ENCODE data around the gene EVI2A.

DNA sequence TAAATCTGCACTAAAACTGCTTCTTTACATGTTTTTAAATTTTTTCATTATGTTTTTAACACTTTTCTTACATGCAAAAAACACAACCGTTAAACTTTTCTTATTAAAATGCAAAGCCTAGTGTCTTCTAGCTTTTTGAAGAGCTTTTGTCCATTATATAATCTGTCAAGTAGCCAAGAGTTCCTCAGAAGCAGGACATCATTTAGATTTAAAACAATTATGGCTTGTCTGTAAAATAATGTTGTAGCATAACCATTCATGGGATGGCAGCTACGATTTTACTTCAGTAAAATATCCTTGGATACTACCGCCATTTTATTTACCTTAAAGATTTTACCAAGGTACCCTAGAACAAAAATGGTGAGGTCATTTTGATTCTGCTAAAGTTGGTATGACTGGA lies 27.2 kb downstream of the EVI2A start:
- TF ChIP-seq, protein P1, sequence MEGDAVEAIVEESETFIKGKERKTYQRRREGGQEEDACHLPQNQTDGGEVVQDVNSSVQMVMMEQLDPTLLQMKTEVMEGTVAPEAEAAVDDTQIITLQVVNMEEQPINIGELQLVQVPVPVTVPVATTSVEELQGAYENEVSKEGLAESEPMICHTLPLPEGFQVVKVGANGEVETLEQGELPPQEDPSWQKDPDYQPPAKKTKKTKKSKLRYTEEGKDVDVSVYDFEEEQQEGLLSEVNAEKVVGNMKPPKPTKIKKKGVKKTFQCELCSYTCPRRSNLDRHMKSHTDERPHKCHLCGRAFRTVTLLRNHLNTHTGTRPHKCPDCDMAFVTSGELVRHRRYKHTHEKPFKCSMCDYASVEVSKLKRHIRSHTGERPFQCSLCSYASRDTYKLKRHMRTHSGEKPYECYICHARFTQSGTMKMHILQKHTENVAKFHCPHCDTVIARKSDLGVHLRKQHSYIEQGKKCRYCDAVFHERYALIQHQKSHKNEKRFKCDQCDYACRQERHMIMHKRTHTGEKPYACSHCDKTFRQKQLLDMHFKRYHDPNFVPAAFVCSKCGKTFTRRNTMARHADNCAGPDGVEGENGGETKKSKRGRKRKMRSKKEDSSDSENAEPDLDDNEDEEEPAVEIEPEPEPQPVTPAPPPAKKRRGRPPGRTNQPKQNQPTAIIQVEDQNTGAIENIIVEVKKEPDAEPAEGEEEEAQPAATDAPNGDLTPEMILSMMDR (conservative IDR thresholded peaks at IDR 0.05 in 1 of 2, IDR thresholded peaks at IDR 0.05 in 1 of 2; ENCODE audit: low read depth in 1 of 2, low read length in 2 of 2) = no peak
- TF ChIP-seq EZH2 (IDR thresholded peaks at IDR 0.05; ENCODE audit: low read length, missing control alignments) = no peak

All from fibroblast of lung (primary cell).